Neutrophil (primary cell): ENCODE data around the gene ANGPTL4.

Experiments
- H3K27ac ChIP-seq: fragments of 200-600 bp; sonication (generic); 2 replicates; pipeline ENCODE4 v1.5.1; 2016; ENCODE audit warnings: mild to moderate bottlenecking, moderate library complexity
- H3K27me3 ChIP-seq: fragments of 200-600 bp; sonication (generic); 2 replicates; pipeline ENCODE4 v1.6.0; 2016; ENCODE audit warnings: mild to moderate bottlenecking
- H3K36me3 ChIP-seq: fragments of 200-600 bp; sonication (generic); 2 replicates; pipeline ENCODE4 v1.5.1; 2017
- H3K4me1 ChIP-seq, 2 experiments: fragments of 200-600 bp in 1 of 2; sonication (generic) in 1 of 2; 1 replicate in 1 of 2; 2 replicates in 1 of 2; pipeline versions ENCODE4 v1.5.1 to v1.6.1; 2013 to 2016; ENCODE audit warnings: low read depth in 1 of 2, low read length in 1 of 2, mild to moderate bottlenecking in 1 of 2, moderate library complexity in 1 of 2; ENCODE audit not compliant: control insufficient read depth in 1 of 2, insufficient read depth in 1 of 2
- H3K4me3 ChIP-seq, 2 experiments: fragments of 200-600 bp in 1 of 2; sonication (generic) in 1 of 2; 1 replicate in 1 of 2; 2 replicates in 1 of 2; pipeline ENCODE4 v1.5.1; 2013 to 2016; ENCODE audit warnings: low read depth in 1 of 2, low read length in 1 of 2, mild to moderate bottlenecking in 1 of 2, moderate library complexity in 1 of 2
- H3K9me3 ChIP-seq: fragments of 200-600 bp; sonication (generic); 2 replicates; pipeline ENCODE4 v1.5.1; 2016
- CTCF ChIP-seq: fragments of 200-600 bp; sonication (generic); IDR thresholded peaks from 2 replicates; pipeline ENCODE4 v1.5.1; 2016; ENCODE audit warnings: antibody characterized with exemption

Gene ANGPTL4

GRCh38 chr19:8358948-8359347 is 5.0 kb upstream of the ANGPTL4 start:
- Histone ChIP-seq H3K27ac (no peak overlapping the region), H3K27me3 (peaks cover 37% of the 10 kb centered on the region), H3K4me1 (peaks cover 6 to 11% of the 10 kb centered on the region in 2 experiments), H3K36me3 (no peaks in the 10 kb centered on the region), H3K9me3 (no peaks in the 10 kb centered on the region), H3K4me3 (no peak overlapping the region)
- no peak for TF ChIP-seq CTCF

- H3K4me1 ChIP-seq, result peaks cover 8 to 12% of the 10 kb centered on the region in 2 experiments
- H3K36me3 ChIP-seq, result no peaks in the 10 kb centered on the region
- no peak for TF ChIP-seq CTCF
- no peaks in the 10 kb centered on the region for H3K9me3 ChIP-seq
- no peak overlapping the region for H3K4me3 ChIP-seq
- no peak overlapping the region for H3K27ac ChIP-seq
- H3K27me3 ChIP-seq, result peaks cover 49% of the 10 kb centered on the region
These were observed 3.8 kb upstream of the ANGPTL4 start for GRCh38 chr19:8360196-8360595.

- H3K4me1 ChIP-seq, result peaks cover 8 to 12% of the 10 kb centered on the region in 2 experiments
- no peaks in the 10 kb centered on the region for H3K36me3 ChIP-seq
- TF ChIP-seq CTCF, result no peak
- H3K27me3 ChIP-seq, result peaks cover 69% of the 10 kb centered on the region
- no peak overlapping the region for H3K4me3 ChIP-seq
- no peak overlapping the region for H3K27ac ChIP-seq
- no peaks in the 10 kb centered on the region for H3K9me3 ChIP-seq
These were observed 1.8 kb upstream of the ANGPTL4 start for GRCh38 chr19:8361921-8362793.

GRCh38 chr19:8366121-8366581 is 2.2 kb downstream of the ANGPTL4 start:
- peaks cover 80% of the 10 kb centered on the region for H3K27me3 ChIP-seq
- no peaks in the 10 kb centered on the region for H3K36me3 ChIP-seq
- TF ChIP-seq CTCF, result no peak
- H3K4me1 ChIP-seq, result peaks cover 8 to 12% of the 10 kb centered on the region in 2 experiments
- H3K4me3 ChIP-seq, result no peak overlapping the region
- H3K27ac ChIP-seq, result no peak overlapping the region
- H3K9me3 ChIP-seq, result no peaks in the 10 kb centered on the region

- peaks cover 72% of the 10 kb centered on the region for H3K27me3 ChIP-seq
- no peak overlapping the region for H3K27ac ChIP-seq
- no peaks in the 10 kb centered on the region for H3K36me3 ChIP-seq
- peaks cover 8 to 12% of the 10 kb centered on the region in 2 experiments for H3K4me1 ChIP-seq
- no peak overlapping the region for H3K4me3 ChIP-seq
- no peak for TF ChIP-seq CTCF
- no peaks in the 10 kb centered on the region for H3K9me3 ChIP-seq
These were observed 3.0 kb downstream of the ANGPTL4 start for GRCh38 chr19:8366961-8367326.
